PFSK-1 (cell line): ENCODE measurements around the gene RASA3.

Experiments used
- FOXP2 ChIP-seq: optimal IDR thresholded peaks from 2 replicates; pipeline ENCODE3; 2011; ENCODE audit warnings: borderline replicate concordance, control low read depth, inconsistent platforms; ENCODE audit not compliant: insufficient read depth; ENCODE audit errors: extremely low read length, extremely low read depth
- POLR2AphosphoS5 ChIP-seq: IDR thresholded peaks from 2 replicates; pipeline ENCODE4 v1.6.1; 2012; ENCODE audit warnings: low read depth, mild to moderate bottlenecking, control low read depth, low read length, moderate library complexity
- SIN3A ChIP-seq: IDR thresholded peaks from 2 replicates; pipeline ENCODE4 v1.6.1; 2012; ENCODE audit warnings: mild to moderate bottlenecking, low read length, moderate library complexity, borderline replicate concordance; ENCODE audit not compliant: insufficient read depth
- TAF1 ChIP-seq: IDR thresholded peaks from 2 replicates; pipeline ENCODE4 v1.6.1; 2012; ENCODE audit warnings: low read length, control low read depth, borderline replicate concordance; ENCODE audit not compliant: insufficient read depth
- TF ChIP-seq, protein P1 (sequence below), 2 experiments: IDR thresholded peaks; 2 replicates each; pipeline versions ENCODE4 v1.6.1 to v1.8.0; 2011 to 2012; ENCODE audit warnings: low read depth in 2 of 2, low read length in 2 of 2, control low read depth in 1 of 2, inconsistent platforms in 1 of 2, mild to moderate bottlenecking in 1 of 2, moderate library complexity in 1 of 2; ENCODE audit not compliant: insufficient read depth in 1 of 2

RASA3 gene

DNA sequence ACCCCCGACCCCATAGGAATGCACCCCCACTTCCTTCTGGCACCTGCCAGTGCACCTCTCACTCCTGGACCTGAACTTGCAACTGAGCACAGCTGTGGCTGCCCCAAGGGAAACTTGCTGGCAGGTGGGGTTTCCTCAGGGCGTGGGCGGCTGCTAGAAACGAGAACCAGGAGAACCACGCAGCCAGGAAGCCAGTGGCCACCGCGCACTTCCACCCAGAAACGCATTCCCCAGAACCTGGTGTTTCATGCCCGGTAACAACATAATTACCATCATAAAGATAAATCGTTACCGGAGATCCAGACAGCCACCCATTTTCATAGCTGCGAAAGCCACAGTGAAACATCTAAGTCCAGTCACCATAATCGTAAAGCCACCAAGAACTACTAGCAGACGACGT lies 83.4 kb downstream of the RASA3 start:
- TF ChIP-seq, protein P1, sequence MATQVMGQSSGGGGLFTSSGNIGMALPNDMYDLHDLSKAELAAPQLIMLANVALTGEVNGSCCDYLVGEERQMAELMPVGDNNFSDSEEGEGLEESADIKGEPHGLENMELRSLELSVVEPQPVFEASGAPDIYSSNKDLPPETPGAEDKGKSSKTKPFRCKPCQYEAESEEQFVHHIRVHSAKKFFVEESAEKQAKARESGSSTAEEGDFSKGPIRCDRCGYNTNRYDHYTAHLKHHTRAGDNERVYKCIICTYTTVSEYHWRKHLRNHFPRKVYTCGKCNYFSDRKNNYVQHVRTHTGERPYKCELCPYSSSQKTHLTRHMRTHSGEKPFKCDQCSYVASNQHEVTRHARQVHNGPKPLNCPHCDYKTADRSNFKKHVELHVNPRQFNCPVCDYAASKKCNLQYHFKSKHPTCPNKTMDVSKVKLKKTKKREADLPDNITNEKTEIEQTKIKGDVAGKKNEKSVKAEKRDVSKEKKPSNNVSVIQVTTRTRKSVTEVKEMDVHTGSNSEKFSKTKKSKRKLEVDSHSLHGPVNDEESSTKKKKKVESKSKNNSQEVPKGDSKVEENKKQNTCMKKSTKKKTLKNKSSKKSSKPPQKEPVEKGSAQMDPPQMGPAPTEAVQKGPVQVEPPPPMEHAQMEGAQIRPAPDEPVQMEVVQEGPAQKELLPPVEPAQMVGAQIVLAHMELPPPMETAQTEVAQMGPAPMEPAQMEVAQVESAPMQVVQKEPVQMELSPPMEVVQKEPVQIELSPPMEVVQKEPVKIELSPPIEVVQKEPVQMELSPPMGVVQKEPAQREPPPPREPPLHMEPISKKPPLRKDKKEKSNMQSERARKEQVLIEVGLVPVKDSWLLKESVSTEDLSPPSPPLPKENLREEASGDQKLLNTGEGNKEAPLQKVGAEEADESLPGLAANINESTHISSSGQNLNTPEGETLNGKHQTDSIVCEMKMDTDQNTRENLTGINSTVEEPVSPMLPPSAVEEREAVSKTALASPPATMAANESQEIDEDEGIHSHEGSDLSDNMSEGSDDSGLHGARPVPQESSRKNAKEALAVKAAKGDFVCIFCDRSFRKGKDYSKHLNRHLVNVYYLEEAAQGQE (IDR thresholded peaks at IDR 0.05; ENCODE audit: insufficient read depth in 1 of 2, low read depth in 2 of 2, low read length in 2 of 2): no peak
- TF ChIP-seq TAF1 (no peak), SIN3A (no peak), FOXP2 (no peak), POLR2AphosphoS5 (no peak)

DNA sequence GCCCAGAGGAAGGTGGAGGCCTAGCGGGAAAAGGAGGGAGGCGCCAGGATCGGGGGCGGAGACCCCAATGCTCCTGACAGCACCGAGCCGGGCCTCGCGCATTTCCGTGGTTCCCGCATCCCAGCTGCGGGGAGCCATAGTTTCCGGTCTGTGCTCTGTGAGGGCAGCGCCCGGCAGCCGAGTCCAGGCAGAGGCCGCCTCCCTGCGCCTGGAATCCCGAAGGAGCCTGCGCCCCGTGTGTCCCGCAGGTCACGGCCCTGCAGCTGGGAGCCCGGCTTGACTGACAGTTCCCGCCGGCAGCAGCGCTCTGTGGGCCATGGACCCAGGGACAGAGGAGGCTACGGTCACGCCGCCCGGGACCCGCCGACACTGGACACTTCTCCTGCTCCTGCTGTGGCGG lies 84.0 kb downstream of the RASA3 start:
- no peak for TF ChIP-seq SIN3A
- no peak for TF ChIP-seq FOXP2
- TF ChIP-seq, protein P1 (IDR thresholded peaks at IDR 0.05; ENCODE audit: insufficient read depth in 1 of 2, low read depth in 2 of 2, low read length in 2 of 2): no peak
- no peak for TF ChIP-seq TAF1
- TF ChIP-seq POLR2AphosphoS5: no peak

DNA sequence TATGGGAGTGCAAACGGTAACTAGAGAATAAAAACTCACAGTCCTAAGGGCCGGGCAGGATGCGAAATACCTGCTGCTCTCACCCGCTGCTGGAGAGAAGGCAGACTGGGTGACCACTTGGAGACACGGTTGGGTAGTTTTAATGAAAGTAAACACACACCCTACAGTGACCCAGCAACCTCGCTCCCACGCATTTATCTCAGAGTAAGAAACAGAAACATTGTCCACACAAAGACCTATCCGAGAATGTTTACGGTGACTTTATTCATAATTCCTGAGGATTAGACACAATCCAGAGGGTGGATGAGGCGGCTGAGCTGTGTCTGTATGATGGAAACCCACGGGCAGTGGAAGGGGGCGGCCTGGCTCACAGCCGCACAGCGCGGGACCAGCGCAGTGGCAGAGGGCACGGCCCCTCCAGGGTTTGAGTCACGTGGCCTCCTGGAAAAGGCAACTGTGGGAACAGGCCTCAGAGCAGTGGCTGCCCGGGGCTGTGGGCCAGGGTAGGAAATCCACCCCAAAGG lies 85.0 kb downstream of the RASA3 start:
- TF ChIP-seq SIN3A (no peak), TAF1 (no peak), POLR2AphosphoS5 (no peak), FOXP2 (no peak)
- TF ChIP-seq, protein P1 (IDR thresholded peaks at IDR 0.05; ENCODE audit: insufficient read depth in 1 of 2, low read depth in 2 of 2, low read length in 2 of 2): no peak

DNA sequence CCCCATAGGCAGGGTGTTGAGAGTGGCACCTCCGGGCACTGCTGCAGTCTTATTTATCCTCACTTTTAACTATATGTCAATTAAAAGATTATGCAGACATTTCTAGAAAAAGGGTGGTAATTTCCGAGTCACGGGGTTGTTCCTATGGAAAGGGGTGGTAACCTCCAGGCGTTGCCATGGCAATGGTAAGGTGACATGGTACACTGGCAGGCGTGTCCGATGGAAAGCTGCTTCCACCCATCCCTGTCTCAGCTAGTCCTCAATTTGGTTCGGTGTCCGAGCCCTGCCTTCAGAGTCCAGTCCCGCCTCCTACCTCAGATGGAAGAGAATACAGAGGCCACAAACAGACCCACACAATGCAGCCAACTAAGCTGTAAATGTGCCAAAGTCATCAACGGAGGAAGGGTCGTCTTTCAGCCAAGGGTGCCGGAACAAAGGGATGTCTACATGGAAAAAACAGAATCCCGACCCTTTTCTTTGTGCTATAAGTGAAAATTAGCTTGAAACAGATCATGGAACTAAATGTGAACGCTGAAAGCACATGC lies 85.9 kb downstream of the RASA3 start:
- TF ChIP-seq TAF1 (no peak), POLR2AphosphoS5 (no peak), SIN3A (no peak), FOXP2 (no peak)
- TF ChIP-seq, protein P1 (IDR thresholded peaks at IDR 0.05; ENCODE audit: insufficient read depth in 1 of 2, low read depth in 2 of 2, low read length in 2 of 2): no peak
